Fibroblast of lung (primary cell): ENCODE data around the gene PLPPR4. TPM values are rescaled to one million over a fixed set of nuclear protein-coding genes. Genes with fewer than 3 reads are reported as not detected.

ENCODE experiments used
- DNase-seq, 2 donors: peaks; one replicate each; pipeline versions ENCODE4 v3.0.0 to v3.0.0-alpha.2; 2010; ENCODE audit warnings: low read depth in 2 of 2
- H2AFZ ChIP-seq: 2 replicates; pipeline ENCODE4 v1.5.1; 2012; ENCODE audit warnings: low read length, control low read depth, inconsistent platforms
- H3K27ac ChIP-seq: 2 replicates; pipeline ENCODE4 v1.5.1; 2011; ENCODE audit warnings: low read length, control low read depth; ENCODE audit not compliant: insufficient read depth
- H3K27me3 ChIP-seq: 2 replicates; pipeline ENCODE4 v1.5.1; 2011; ENCODE audit warnings: mild to moderate bottlenecking, low read length; ENCODE audit not compliant: control insufficient read depth, insufficient read depth
- H3K36me3 ChIP-seq: 2 replicates; pipeline ENCODE4 v1.5.1; 2011; ENCODE audit warnings: low read length; ENCODE audit not compliant: control insufficient read depth, insufficient read depth
- H3K4me1 ChIP-seq: 2 replicates; pipeline ENCODE4 v1.5.1; 2011; ENCODE audit warnings: low read length; ENCODE audit not compliant: control insufficient read depth, insufficient read depth; ENCODE audit errors: extremely low read depth
- H3K4me2 ChIP-seq: 2 replicates; pipeline ENCODE4 v1.5.1; 2011; ENCODE audit warnings: low read length, control low read depth; ENCODE audit not compliant: insufficient read depth; ENCODE audit errors: extremely low read depth
- H3K4me3 ChIP-seq, 4 experiments: fragments of 200-600 bp in 1 of 4; sonication (generic) in 1 of 4; replicated peaks in 1 of 4; 2 replicates each; pipeline ENCODE4 v1.5.1; 2011 to 2016; ENCODE audit warnings: low read length in 4 of 4, low read depth in 3 of 4, mild to moderate bottlenecking in 3 of 4, control low read depth in 2 of 4, inconsistent platforms in 1 of 4, mixed read lengths in 1 of 4; ENCODE audit not compliant: insufficient read depth in 1 of 4; ENCODE audit errors: control extremely low read depth in 1 of 4
- H3K79me2 ChIP-seq: 2 replicates; pipeline ENCODE4 v1.5.1; 2012; ENCODE audit warnings: mild to moderate bottlenecking, low read length, inconsistent platforms; ENCODE audit not compliant: control insufficient read depth, insufficient read depth
- H3K9ac ChIP-seq: 2 replicates; pipeline ENCODE4 v1.5.1; 2011; ENCODE audit warnings: mild to moderate bottlenecking, low read length, control low read depth; ENCODE audit not compliant: insufficient read depth
- H3K9me3 ChIP-seq: 2 replicates; pipeline ENCODE4 v1.5.1; 2012; ENCODE audit warnings: low read depth, low read length; ENCODE audit not compliant: control insufficient read depth, insufficient read depth
- H4K20me1 ChIP-seq: 2 replicates; pipeline ENCODE4 v1.5.1; 2011; ENCODE audit warnings: low read length; ENCODE audit not compliant: control insufficient read depth, insufficient read depth; ENCODE audit errors: extremely low read depth
- CTCF ChIP-seq, 2 donors: IDR thresholded peaks in 1 of 2; conservative IDR thresholded peaks in 1 of 2; 1 replicate in 1 of 2; 2 replicates in 1 of 2; pipeline ENCODE4 v1.5.1; 2011 to 2012; ENCODE audit warnings: low read length in 2 of 2, control low read depth in 1 of 2, inconsistent platforms in 1 of 2, low read depth in 1 of 2, mild to moderate bottlenecking in 1 of 2
- EZH2 ChIP-seq: IDR thresholded peaks from 2 replicates; pipeline ENCODE4 v1.5.1; 2012; ENCODE audit warnings: low read length, control low read depth, mild to moderate bottlenecking; ENCODE audit errors: missing control alignments
- polyA plus RNA-seq, 2 donors: library from polyadenylated mRNA; depleted of rRNA in 1 of 2; stranded (reverse) in 1 of 2; unstranded in 1 of 2; fragments of >200 nt; gene quantifications; 2 replicates each; pipeline ENCODE4 v1.2.1, GENCODE V29; 2011 to 2012; ENCODE audit warnings: missing spikeins in 1 of 2
- total RNA-seq: library from RNA; depleted of rRNA; stranded (reverse); fragments of >200 nt; gene quantifications from 2 replicates; pipeline ENCODE4 v1.2.1, GENCODE V29; 2014

PLPPR4 gene
- total and polyA plus RNA-seq, 2 donors (not counting 1 experiment from before 2014, with no cell fraction given) = 7.1 to 101 TPM

GRCh38 chr1:99228153-99228552 lies 36.1 kb upstream of the PLPPR4 start:
- no peak overlapping the region for H2AFZ ChIP-seq
- no peaks in the 10 kb centered on the region for H4K20me1 ChIP-seq
- H3K4me2 ChIP-seq = no peak overlapping the region
- H3K79me2 ChIP-seq = no peaks in the 10 kb centered on the region
- no peak overlapping the region for H3K4me3 ChIP-seq
- no peak for TF ChIP-seq EZH2
- no peak for TF ChIP-seq CTCF (conservative IDR thresholded peaks at IDR 0.05 in 1 of 2, IDR thresholded peaks at IDR 0.05 in 1 of 2; ENCODE audit: low read depth in 1 of 2, low read length in 2 of 2)
- no peaks in the 10 kb centered on the region for H3K36me3 ChIP-seq
- no peaks in the 10 kb centered on the region for H3K9me3 ChIP-seq
- H3K27ac ChIP-seq = no peak overlapping the region
- no peak overlapping the region for H3K9ac ChIP-seq
- no peaks in the 10 kb centered on the region for H3K27me3 ChIP-seq
- H3K4me1 ChIP-seq = no peaks in the 10 kb centered on the region
- no peak for DNase-seq

- Histone ChIP-seq H3K4me3 (no peak overlapping the region), H3K9me3 (no peaks in the 10 kb centered on the region), H3K27ac (no peak overlapping the region), H4K20me1 (no peaks in the 10 kb centered on the region), H2AFZ (no peak overlapping the region), H3K79me2 (no peaks in the 10 kb centered on the region), H3K36me3 (no peaks in the 10 kb centered on the region), H3K9ac (no peak overlapping the region), H3K4me1 (no peaks in the 10 kb centered on the region), H3K27me3 (no peaks in the 10 kb centered on the region), H3K4me2 (no peak overlapping the region)
- no peak for DNase-seq
- TF ChIP-seq CTCF (conservative IDR thresholded peaks at IDR 0.05 in 1 of 2, IDR thresholded peaks at IDR 0.05 in 1 of 2; ENCODE audit: low read depth in 1 of 2, low read length in 2 of 2) (no peak), EZH2 (no peak)
Measured at GRCh38 chr1:99229122-99229521, 35.2 kb upstream of the PLPPR4 start.

- Histone ChIP-seq H3K4me2 (no peak overlapping the region), H3K27me3 (no peaks in the 10 kb centered on the region), H3K79me2 (no peaks in the 10 kb centered on the region), H3K4me1 (no peaks in the 10 kb centered on the region), H2AFZ (no peak overlapping the region), H3K4me3 (no peak overlapping the region), H3K9ac (no peak overlapping the region), H3K9me3 (no peaks in the 10 kb centered on the region), H3K27ac (no peak overlapping the region), H4K20me1 (no peaks in the 10 kb centered on the region), H3K36me3 (no peaks in the 10 kb centered on the region)
- TF ChIP-seq EZH2 (no peak), CTCF (conservative IDR thresholded peaks at IDR 0.05 in 1 of 2, IDR thresholded peaks at IDR 0.05 in 1 of 2; ENCODE audit: low read depth in 1 of 2, low read length in 2 of 2) (no peak)
- no peak for DNase-seq
Measured at GRCh38 chr1:99230695-99231094, 33.6 kb upstream of the PLPPR4 start.
